GM10266 (cell line): ENCODE measurements around the gene COPE.

Experiments
- DNase-seq: peaks from one replicate; pipeline ENCODE4 v3.0.0; 2012; ENCODE audit errors: extremely low spot score
- CTCF ChIP-seq: IDR thresholded peaks from 2 replicates; pipeline ENCODE4 v1.5.1; 2012; ENCODE audit warnings: mild to moderate bottlenecking, low read depth; ENCODE audit not compliant: control insufficient read depth, insufficient read depth; ENCODE audit errors: missing control alignments

COPE gene

GRCh38 chr19:18946918-18947317 lies 27.7 kb upstream of the COPE start:
- TF ChIP-seq CTCF, result no peak
- no peak for DNase-seq

- DNase-seq, result no peak
- no peak for TF ChIP-seq CTCF
Measured at GRCh38 chr19:18946335-18946734, 27.1 kb upstream of the COPE start.

- no peak for TF ChIP-seq CTCF
- no peak for DNase-seq
Measured at GRCh38 chr19:18945297-18945696, 26.1 kb upstream of the COPE start.

GRCh38 chr19:18943465-18943864 lies 24.3 kb upstream of the COPE start:
- no peak for TF ChIP-seq CTCF
- DNase-seq, result no peak

- no peak for DNase-seq
- TF ChIP-seq CTCF, result no peak
Measured at GRCh38 chr19:18942692-18943091, 23.5 kb upstream of the COPE start.

GRCh38 chr19:18941628-18942354 lies 22.6 kb upstream of the COPE start:
- TF ChIP-seq CTCF, result no peak
- DNase-seq, result no peak

- peak; percentile 55 for TF ChIP-seq CTCF
- DNase-seq, result peak; percentile 94
Measured at GRCh38 chr19:18940769-18941627, 21.8 kb upstream of the COPE start, which contains the start of gene HOMER3. TSS of gene HOMER3 (minus strand) at chr19:18941217. CDS start at chr19:18938982, 2,235 bp downstream.
